HFFc6 (cell line): ENCODE measurements around the gene KCNK4. TPM values are rescaled to one million over a fixed set of nuclear protein-coding genes. Genes with fewer than 3 reads are reported as not detected.

Experiments used
- DNase-seq: peaks from one replicate; pipeline ENCODE4 v3.0.0-alpha.2; 2018
- H3K27ac Mint-ChIP-seq: 2 replicates; pipeline ENCODE4 v1.8.0; 2020; ENCODE audit warnings: mild to moderate bottlenecking, mixed read lengths
- H3K27me3 Mint-ChIP-seq: 2 replicates; pipeline ENCODE4 v1.8.0; 2021; ENCODE audit warnings: mild to moderate bottlenecking, moderate library complexity, mixed read lengths; ENCODE audit not compliant: insufficient read depth
- H3K36me3 Mint-ChIP-seq: 2 replicates; pipeline ENCODE4 v1.8.0; 2021; ENCODE audit warnings: low read depth, mixed read lengths
- H3K4me1 Mint-ChIP-seq: 2 replicates; pipeline ENCODE4 v1.8.0; 2020; ENCODE audit warnings: low read depth, mixed read lengths
- H3K4me3 Mint-ChIP-seq: 2 replicates; pipeline ENCODE4 v1.8.0; 2020; ENCODE audit warnings: mild to moderate bottlenecking, moderate library complexity, mixed read lengths
- H3K9me3 Mint-ChIP-seq: 2 replicates; pipeline ENCODE4 v1.8.0; 2020; ENCODE audit warnings: mild to moderate bottlenecking, mixed read lengths
- total RNA-seq, 6 experiments: library from RNA; stranded (reverse); fragmentation: NEBNext Ultra II Directional; extraction: Animal tissue kit (Norgen Biotek cat#: 25700); gene quantifications; 2 replicates in 1 of 6; 3 replicates in 5 of 6; pipeline ENCODE4 v1.2.3, GENCODE V29; 2021
- TF ChIP-seq, protein P1 (sequence below): fragments of 200-600 bp; sonication (generic); IDR thresholded peaks from 2 replicates; pipeline ENCODE4 v1.5.0; 2021; ENCODE audit warnings: antibody characterized with exemption, mild to moderate bottlenecking

Gene KCNK4
- total RNA-seq, 6 experiments from 2014 or later, result 0.14 TPM; not detected in 5

DNA sequence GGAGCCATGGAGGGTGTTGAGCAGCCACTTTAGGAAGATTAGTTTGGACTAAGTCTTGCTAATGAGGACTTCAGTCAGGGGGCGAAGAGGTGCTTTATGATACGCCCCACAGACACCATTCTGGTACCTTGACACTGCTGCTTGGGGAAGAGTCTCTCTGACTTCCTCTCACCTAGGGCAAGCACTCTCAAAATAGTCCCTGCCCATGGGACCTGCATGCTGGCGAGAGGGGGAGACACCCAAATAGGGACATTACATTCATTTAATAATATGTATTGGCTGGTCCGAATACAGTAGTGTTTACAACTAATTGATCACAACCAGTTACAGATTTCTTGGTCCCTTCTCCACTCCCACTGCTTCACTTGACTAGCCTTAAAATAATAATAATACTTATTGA lies 4.7 kb downstream of the KCNK4 start:
- TF ChIP-seq, protein P1, sequence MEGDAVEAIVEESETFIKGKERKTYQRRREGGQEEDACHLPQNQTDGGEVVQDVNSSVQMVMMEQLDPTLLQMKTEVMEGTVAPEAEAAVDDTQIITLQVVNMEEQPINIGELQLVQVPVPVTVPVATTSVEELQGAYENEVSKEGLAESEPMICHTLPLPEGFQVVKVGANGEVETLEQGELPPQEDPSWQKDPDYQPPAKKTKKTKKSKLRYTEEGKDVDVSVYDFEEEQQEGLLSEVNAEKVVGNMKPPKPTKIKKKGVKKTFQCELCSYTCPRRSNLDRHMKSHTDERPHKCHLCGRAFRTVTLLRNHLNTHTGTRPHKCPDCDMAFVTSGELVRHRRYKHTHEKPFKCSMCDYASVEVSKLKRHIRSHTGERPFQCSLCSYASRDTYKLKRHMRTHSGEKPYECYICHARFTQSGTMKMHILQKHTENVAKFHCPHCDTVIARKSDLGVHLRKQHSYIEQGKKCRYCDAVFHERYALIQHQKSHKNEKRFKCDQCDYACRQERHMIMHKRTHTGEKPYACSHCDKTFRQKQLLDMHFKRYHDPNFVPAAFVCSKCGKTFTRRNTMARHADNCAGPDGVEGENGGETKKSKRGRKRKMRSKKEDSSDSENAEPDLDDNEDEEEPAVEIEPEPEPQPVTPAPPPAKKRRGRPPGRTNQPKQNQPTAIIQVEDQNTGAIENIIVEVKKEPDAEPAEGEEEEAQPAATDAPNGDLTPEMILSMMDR, result no peak
- DNase-seq, result no peak
- Mint-ChIP-seq H3K4me1 (peaks cover 5% of the 10 kb centered on the region), H3K9me3 (no peaks in the 10 kb centered on the region), H3K36me3 (no peaks in the 10 kb centered on the region), H3K27ac (no peak overlapping the region), H3K27me3 (peaks cover 71% of the 10 kb centered on the region), H3K4me3 (no peak overlapping the region)

DNA sequence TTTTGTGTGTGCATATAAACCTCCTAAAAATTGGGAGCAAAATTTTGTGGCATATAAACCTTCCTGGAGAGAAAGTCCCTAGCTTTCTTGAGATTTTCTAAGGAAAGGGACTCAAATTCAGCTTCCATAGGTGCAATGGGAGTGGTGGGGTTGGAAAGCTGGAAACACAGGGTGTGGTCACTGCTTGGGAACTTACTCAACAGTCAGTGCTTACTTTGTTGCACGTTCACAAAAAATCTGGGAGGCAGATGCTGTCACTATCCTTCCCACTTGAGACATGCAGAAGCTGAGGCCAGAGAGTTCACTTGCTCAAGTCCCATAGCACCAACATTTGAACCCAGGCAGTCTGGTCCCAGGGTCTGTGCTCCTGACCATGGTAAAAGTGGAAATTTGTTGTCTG lies 5.1 kb downstream of the KCNK4 start:
- Mint-ChIP-seq H3K4me1 (peaks cover 8% of the 10 kb centered on the region), H3K4me3 (no peak overlapping the region), H3K27me3 (peaks cover 72% of the 10 kb centered on the region), H3K36me3 (no peaks in the 10 kb centered on the region), H3K9me3 (no peaks in the 10 kb centered on the region), H3K27ac (no peak overlapping the region)
- TF ChIP-seq, protein P1, result no peak
- DNase-seq, result no peak

GRCh38 chr11:64296830-64297698 lies 6.0 kb downstream of the KCNK4 start:
- no peak overlapping the region for H3K4me3 Mint-ChIP-seq
- H3K27ac Mint-ChIP-seq, result no peak overlapping the region
- no peaks in the 10 kb centered on the region for H3K9me3 Mint-ChIP-seq
- DNase-seq, result no peak
- no peaks in the 10 kb centered on the region for H3K36me3 Mint-ChIP-seq
- TF ChIP-seq, protein P1, result no peak
- H3K4me1 Mint-ChIP-seq, result peaks cover 8% of the 10 kb centered on the region
- H3K27me3 Mint-ChIP-seq, result peaks cover 72% of the 10 kb centered on the region

GRCh38 chr11:64297699-64298358 lies 6.7 kb downstream of the KCNK4 start:
- no peaks in the 10 kb centered on the region for H3K9me3 Mint-ChIP-seq
- TF ChIP-seq, protein P1, result no peak
- no peak for DNase-seq
- H3K36me3 Mint-ChIP-seq, result no peaks in the 10 kb centered on the region
- H3K27me3 Mint-ChIP-seq, result peaks cover 69% of the 10 kb centered on the region
- no peak overlapping the region for H3K27ac Mint-ChIP-seq
- H3K4me1 Mint-ChIP-seq, result peaks cover 8% of the 10 kb centered on the region
- no peak overlapping the region for H3K4me3 Mint-ChIP-seq

DNA sequence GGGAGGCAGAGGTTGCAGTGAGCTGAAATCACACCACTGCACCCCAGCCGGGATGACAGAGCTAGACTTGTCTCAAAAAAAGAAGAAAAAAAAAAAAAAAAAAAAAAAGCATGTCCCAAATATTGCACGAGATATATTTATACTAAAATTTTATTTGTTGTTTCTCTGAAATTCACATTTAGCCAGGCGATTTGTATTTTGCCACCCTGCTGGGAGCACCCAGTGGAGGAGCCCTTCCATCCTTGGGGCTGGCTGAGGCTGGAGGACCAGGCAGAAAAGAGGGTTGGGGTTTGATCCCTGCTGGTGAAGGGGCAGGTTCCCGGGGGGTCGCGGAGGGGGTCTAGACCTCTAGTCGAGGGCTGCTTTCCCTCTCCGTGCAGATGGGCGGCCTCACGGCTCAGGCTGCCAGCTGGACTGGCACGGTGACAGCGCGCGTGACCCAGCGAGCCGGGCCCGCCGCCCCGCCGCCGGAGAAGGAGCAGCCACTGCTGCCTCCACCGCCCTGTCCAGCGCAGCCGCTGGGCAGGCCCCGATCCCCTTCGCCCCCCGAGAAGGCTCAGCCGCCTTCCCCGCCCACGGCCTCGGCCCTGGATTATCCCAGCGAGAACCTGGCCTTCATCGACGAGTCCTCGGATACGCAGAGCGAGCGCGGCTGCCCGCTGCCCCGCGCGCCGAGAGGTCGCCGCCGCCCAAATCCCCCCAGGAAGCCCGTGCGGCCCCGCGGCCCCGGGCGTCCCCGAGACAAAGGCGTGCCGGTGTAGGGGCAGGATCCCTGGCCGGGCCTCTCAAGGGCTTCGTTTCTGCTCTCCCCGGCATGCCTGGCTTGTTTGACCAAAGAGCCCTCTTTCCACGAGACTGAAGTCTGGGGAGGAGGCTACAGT lies 8.1 kb downstream of the KCNK4 start:
- Mint-ChIP-seq H3K27ac (no peak overlapping the region), H3K9me3 (no peaks in the 10 kb centered on the region), H3K4me1 (peaks cover 11% of the 10 kb centered on the region), H3K27me3 (peaks cover 56% of the 10 kb centered on the region), H3K4me3 (peak overlapping the region; percentile 78; the same call in 1 of the 2 replicates), H3K36me3 (no peaks in the 10 kb centered on the region)
- no peak for DNase-seq
- TF ChIP-seq, protein P1, result no peak
